AG09309 (cell line): ENCODE data around the gene KCNK3.
A peak's percentile ranks its signal among the peaks of the same experiment; 100 is the strongest.
"Not testable (repeated sequence)": the region's sequence is repeated elsewhere in the genome, so short reads cannot be mapped to it uniquely, and the experiment has no call there.

Source experiments
- DNase-seq: peaks from one replicate; pipeline ENCODE4 v3.0.0-alpha.2; 2010; ENCODE audit warnings: low read depth
- H3K4me3 ChIP-seq: 2 replicates; pipeline ENCODE4 v1.5.1; 2011; ENCODE audit warnings: mild to moderate bottlenecking, low read depth, low read length, moderate library complexity; ENCODE audit not compliant: control insufficient read depth
- CTCF ChIP-seq: IDR thresholded peaks from 2 replicates; pipeline ENCODE4 v1.5.1; 2011; ENCODE audit warnings: mild to moderate bottlenecking, low read depth, low read length, inconsistent platforms; ENCODE audit not compliant: insufficient read depth, control insufficient read depth; ENCODE audit errors: missing control alignments

Gene KCNK3

GRCh38 chr2:26754539-26754938 is 62.0 kb downstream of the KCNK3 start:
- DNase-seq: no peak
- no peak overlapping the region for H3K4me3 ChIP-seq
- no peak for TF ChIP-seq CTCF

GRCh38 chr2:26754972-26755670 is 62.6 kb downstream of the KCNK3 start:
- DNase-seq: no peak
- no peak overlapping the region for H3K4me3 ChIP-seq
- no peak for TF ChIP-seq CTCF

- TF ChIP-seq CTCF: no peak
- DNase-seq: no peak
- H3K4me3 ChIP-seq: no peak overlapping the region
These were observed 63.8 kb downstream of the KCNK3 start for GRCh38 chr2:26756337-26756736.

- peak; percentile 97 for DNase-seq
- TF ChIP-seq CTCF: no peak
- H3K4me3 ChIP-seq: no peak overlapping the region
These were observed 65.6 kb downstream of the KCNK3 start for GRCh38 chr2:26757873-26758789.

GRCh38 chr2:26758790-26759321 is 66.3 kb downstream of the KCNK3 start:
- H3K4me3 ChIP-seq: no peak overlapping the region
- no peak for DNase-seq
- TF ChIP-seq CTCF: no peak

GRCh38 chr2:26759845-26760244 is 67.3 kb downstream of the KCNK3 start:
- H3K4me3 ChIP-seq: no peak overlapping the region
- DNase-seq: no peak
- no peak for TF ChIP-seq CTCF

GRCh38 chr2:26760991-26761390 is 68.5 kb downstream of the KCNK3 start:
- not testable (repeated sequence) for H3K4me3 ChIP-seq, DNase-seq
